Activated gamma-delta T cell (primary cell): ENCODE results near the gene TMEM109.

ENCODE experiments used
- DNase-seq: peaks from one replicate; lab custom pipeline; 2025; lab: John Stamatoyannopoulos, UW

The TMEM109 gene

DNA sequence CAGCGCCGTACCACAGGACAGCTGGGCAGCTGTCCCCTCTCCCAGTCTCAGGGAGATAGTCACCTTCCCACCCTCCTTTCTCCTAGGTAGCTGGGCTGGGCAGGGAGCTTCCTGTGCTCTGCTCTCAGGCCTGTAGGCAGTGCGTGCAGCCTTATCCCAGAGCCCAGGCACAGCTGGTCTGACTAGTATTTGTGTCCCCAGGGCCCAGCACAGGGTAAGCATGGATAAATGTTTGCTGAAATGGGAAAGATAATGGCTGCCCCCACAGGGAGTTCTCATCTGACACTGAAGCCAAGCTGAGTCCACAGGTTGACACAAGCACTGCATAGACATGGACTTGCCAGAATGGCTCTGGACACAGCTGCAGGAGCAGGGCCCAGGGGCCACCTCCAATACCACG, 28.3 kb downstream of the TMEM109 start:
- no peak for DNase-seq

GRCh38 chr11:60942970-60943565, 29.1 kb downstream of the TMEM109 start:
- no peak for DNase-seq

- no peak for DNase-seq
Measured at GRCh38 chr11:60944490-60945294, 30.7 kb downstream of the TMEM109 start.

DNA sequence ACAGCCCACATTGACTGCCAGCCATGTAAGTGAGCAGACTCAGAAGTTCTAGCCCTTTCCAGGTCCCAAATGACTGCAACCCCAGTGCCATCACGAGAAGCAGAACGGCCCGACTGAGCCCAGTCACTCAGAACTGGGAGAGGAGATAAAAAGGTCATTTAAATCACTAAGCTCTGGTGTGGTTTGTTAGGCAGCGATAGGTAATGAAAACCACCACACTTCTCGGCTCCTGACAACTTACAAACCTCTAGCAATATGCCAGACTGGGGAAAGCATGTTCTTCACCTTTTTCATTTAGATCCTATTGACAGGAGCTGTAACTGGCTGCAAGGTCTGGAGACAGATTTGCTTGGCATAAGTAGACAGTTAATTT, 31.3 kb downstream of the TMEM109 start:
- DNase-seq: no peak

GRCh38 chr11:60946601-60947264, 32.8 kb downstream of the TMEM109 start:
- no peak for DNase-seq

DNA sequence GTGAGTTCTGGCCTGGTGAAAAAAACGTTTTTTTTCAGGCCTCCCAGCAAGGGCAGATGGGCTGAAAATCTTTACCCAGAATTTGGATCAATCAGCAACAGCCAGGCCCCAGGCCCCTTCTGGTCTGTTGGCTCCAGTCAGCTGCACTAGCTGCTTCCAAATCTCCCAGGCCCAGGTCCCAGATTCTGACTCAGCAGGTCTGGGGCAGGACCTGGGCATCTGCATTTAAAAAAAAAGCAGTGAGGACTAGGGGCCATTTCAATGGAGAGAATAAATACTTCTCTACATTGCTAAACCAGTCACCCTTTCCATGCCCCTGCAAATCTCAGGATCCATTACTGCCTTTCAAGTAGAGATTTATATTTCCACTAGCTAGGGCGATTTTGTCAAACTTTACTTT, 33.7 kb downstream of the TMEM109 start:
- no peak for DNase-seq

GRCh38 chr11:60948250-60948649, 34.3 kb downstream of the TMEM109 start:
- no peak for DNase-seq

GRCh38 chr11:60950024-60950423, 36.1 kb downstream of the TMEM109 start:
- DNase-seq: no peak

- DNase-seq: no peak
Measured at GRCh38 chr11:60950933-60951605, 37.1 kb downstream of the TMEM109 start.

- DNase-seq: no peak
Measured at GRCh38 chr11:60951606-60951903, 37.6 kb downstream of the TMEM109 start.

- DNase-seq: no peak
Measured at GRCh38 chr11:60951904-60952741, 38.2 kb downstream of the TMEM109 start, which contains the start of gene SLC15A3. SLC15A3 (minus strand) TSS chr11:60952176; CDS start chr11:60951551, 625 bp downstream.

DNA sequence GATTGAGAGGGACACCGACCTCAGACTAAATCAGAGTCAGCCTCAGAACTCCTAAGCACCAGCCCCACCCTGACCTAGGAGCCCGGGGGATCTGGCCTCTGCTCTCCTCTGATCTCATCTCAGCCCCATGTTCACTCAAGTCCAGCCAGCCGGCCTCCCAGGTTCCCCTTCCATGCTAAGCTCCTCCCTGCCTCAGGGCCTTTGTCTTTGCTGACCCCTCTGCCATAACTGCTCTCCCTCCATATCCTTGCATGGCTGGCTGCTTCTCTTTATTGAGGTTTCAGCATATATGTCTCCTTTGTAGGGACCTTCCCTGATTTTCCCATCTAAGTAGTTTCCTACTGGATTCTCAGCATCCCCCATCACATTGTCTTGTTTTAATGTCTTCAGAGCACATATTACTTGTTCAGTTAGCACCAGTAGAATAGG, 38.8 kb downstream of the TMEM109 start:
- no peak for DNase-seq

- DNase-seq: no peak
Measured at GRCh38 chr11:60953781-60954180, 39.8 kb downstream of the TMEM109 start.

- no peak for DNase-seq
Measured at GRCh38 chr11:60954421-60954820, 40.5 kb downstream of the TMEM109 start.

DNA sequence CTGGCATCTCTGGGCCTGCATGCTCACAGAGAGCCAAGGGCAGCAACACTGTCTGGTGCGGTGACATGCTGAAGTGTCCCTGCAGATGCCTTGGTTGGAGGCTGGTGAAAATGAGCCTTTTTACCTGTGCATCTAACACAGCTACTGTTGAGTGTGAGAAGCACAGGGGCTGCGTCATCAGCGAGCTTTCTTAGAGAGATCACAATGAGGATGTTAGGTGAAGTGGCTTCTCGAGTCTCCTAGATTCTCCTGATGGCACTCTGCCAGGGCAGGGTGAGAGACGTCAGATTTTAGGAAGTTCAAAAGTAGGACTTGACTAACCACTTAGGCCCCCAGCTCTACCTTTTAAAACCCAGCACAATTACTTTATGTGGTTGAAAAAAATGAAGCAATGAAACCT, 41.6 kb downstream of the TMEM109 start:
- no peak for DNase-seq

GRCh38 chr11:60957188-60957587, 43.2 kb downstream of the TMEM109 start:
- no peak for DNase-seq

- no peak for DNase-seq
Measured at GRCh38 chr11:60959431-60959830, 45.5 kb downstream of the TMEM109 start.

DNA sequence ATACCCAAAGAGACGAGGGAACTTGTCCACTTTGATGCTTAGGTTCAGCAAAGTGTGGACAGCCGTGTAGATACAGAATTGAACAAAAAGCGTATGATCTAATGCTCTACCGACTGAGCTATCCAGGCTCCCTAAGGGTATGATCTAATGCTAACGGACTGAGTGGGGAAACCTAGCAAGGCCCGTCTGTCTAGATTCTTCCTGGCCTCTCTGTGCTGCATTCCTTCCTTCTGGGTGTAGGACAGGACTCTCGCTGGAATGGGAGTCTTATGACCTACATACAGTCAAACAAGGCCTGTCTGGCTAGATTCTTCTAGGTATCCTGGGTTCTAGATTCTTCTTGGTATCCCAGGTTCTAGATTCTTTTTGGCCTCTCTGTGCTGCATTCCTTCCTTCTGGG, 46.4 kb downstream of the TMEM109 start:
- DNase-seq: no peak

- no peak for DNase-seq
Measured at GRCh38 chr11:60964801-60965200, 50.8 kb downstream of the TMEM109 start.

GRCh38 chr11:60966890-60967289, 52.9 kb downstream of the TMEM109 start:
- DNase-seq: no peak

- no peak for DNase-seq
Measured at GRCh38 chr11:60968223-60968622, 54.3 kb downstream of the TMEM109 start.

DNA sequence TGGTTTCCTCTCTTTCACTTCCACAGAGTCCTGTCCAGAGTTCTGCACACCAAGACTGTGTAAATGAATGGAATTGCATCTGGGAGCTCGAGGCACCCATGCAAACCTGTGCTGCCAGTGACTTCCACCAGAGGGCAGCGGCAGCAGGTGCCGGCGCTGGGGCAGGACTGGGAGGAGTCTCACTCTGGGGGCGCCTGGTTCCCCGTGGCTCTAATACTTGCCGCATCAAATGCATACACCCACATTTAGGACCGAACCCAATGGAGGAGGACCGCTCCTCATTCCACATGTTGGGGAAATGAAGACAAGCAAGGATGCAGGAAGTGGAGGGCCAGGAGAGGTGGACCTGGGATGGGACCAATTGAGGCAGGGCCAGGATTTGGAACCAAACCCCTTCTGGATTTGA, 56.4 kb downstream of the TMEM109 start:
- peak; percentile 34 for DNase-seq
